ENCODE results near the gene GDF15.
"Not testable (repeated sequence)": the region's sequence is repeated elsewhere in the genome, so short reads cannot be mapped to it uniquely, and the experiment has no call there.

The GDF15 gene

DNA sequence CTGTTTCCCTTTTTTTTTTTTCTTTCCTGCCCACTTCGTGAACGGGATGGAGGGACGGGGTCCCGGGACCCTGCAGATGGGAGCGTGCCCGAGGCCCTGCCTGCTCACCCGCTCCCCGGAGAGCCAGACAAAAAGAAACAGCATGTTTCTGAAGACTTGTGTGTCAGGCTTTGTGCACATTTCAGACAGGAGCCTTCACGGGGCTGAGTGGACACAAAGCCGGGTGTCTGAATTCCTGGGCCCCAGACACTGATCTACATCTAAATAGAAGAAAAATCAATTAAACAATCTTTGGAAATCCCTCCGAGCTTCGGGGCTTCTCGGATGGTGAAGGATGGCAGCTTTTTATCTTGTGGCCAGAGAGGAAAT is 41.4 kb upstream of the GDF15 start:
- FAIRE-seq (no peak), DNase-seq (ENCODE audit: insufficient read length, low spot score) (no peak)
- TF ChIP-seq, protein P1, sequence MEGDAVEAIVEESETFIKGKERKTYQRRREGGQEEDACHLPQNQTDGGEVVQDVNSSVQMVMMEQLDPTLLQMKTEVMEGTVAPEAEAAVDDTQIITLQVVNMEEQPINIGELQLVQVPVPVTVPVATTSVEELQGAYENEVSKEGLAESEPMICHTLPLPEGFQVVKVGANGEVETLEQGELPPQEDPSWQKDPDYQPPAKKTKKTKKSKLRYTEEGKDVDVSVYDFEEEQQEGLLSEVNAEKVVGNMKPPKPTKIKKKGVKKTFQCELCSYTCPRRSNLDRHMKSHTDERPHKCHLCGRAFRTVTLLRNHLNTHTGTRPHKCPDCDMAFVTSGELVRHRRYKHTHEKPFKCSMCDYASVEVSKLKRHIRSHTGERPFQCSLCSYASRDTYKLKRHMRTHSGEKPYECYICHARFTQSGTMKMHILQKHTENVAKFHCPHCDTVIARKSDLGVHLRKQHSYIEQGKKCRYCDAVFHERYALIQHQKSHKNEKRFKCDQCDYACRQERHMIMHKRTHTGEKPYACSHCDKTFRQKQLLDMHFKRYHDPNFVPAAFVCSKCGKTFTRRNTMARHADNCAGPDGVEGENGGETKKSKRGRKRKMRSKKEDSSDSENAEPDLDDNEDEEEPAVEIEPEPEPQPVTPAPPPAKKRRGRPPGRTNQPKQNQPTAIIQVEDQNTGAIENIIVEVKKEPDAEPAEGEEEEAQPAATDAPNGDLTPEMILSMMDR (IDR thresholded peaks at IDR 0.05; ENCODE audit: insufficient read depth, missing control alignments): no peak

- DNase-seq (ENCODE audit: insufficient read length, low spot score) (no peak), FAIRE-seq (no peak)
- TF ChIP-seq, protein P1 (IDR thresholded peaks at IDR 0.05; ENCODE audit: insufficient read depth, missing control alignments): no peak
Measured at GRCh38 chr19:18345296-18345695, 40.7 kb upstream of the GDF15 start.

DNA sequence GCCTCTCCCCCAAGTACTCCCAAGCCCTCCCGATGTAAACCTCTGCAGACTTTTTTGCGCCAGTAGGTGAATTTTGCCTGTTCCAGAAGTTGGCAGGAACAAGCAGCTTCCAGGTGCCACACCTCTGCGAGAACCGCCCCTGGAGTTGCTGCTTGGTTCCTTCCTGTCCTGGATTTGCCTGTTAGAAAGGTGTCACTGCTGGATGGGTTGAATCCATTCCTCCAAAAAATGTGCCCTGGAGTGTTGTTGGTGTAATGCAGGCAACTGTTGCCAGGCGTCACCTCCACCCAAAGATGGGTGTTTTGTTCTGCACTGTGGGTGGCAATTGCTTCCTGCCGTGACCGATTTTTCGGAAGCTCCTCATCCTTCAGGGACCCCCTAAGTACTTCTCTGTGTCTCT is 39.9 kb upstream of the GDF15 start:
- DNase-seq (ENCODE audit: insufficient read length, low spot score): no peak
- no peak for FAIRE-seq
- TF ChIP-seq, protein P1 (IDR thresholded peaks at IDR 0.05; ENCODE audit: insufficient read depth, missing control alignments): no peak

- TF ChIP-seq, protein P1 (IDR thresholded peaks at IDR 0.05; ENCODE audit: insufficient read depth, missing control alignments): no peak
- FAIRE-seq (no peak), DNase-seq (ENCODE audit: insufficient read length, low spot score) (no peak)
Measured at GRCh38 chr19:18348171-18348570, 37.8 kb upstream of the GDF15 start.

DNA sequence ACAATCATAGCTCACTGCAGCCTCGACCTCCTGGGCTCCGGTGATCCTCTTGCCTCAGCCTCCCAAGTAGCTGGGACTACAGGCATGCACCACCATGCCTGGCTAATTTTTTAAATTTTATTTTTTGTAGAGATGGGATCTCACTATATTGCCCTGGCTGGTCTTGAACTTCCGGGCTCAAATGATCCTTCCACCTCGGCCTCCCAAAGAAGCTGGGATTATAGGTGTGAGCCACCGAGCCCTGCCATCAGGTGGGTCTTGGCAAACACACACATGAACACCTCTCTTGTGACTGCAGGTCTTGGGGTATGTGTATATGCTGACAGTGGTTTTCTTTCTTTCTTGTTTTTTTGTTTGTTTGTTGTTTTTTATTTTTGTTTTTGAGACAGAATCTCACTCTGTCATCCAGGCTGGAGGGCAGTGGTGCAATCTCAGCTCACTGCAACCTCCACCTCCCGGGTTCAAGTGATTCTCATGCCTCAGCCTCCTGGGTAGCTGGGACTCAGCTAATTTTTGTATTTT is 37.1 kb upstream of the GDF15 start:
- not testable (repeated sequence) for DNase-seq (ENCODE audit: insufficient read length, low spot score); FAIRE-seq

DNA sequence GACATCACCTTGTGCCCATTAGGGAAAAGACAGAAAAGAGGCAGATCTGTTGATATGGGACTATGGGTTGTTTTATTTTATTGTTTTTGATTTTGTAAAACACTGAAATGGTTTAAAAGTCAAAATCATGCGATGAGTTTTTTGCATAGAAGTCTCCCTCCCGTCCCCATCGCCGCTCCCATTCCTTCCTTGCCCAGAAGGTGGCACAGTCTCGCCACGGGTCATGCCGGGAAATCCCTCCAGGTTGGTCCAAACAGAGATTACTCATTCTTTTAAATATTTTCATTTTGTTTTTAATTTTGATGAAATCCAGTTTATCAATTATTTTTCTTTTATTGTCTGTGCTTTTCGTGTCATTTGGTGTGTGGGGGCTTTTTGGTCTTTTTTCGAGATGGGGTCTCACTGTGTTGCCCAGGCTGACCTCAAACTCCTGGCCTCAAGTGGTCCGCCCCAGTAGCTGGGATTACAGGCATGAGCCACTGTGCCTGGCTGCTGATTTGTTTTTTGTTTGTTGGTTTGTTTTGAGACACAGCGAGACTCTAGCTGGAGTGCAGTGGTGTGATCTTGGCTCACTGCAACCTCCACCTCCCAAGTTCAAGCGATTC is 36.3 kb upstream of the GDF15 start:
- no peak for DNase-seq (ENCODE audit: insufficient read length, low spot score)
- TF ChIP-seq, protein P1 (IDR thresholded peaks at IDR 0.05; ENCODE audit: insufficient read depth, missing control alignments): peak; percentile 88
- no peak for FAIRE-seq

DNA sequence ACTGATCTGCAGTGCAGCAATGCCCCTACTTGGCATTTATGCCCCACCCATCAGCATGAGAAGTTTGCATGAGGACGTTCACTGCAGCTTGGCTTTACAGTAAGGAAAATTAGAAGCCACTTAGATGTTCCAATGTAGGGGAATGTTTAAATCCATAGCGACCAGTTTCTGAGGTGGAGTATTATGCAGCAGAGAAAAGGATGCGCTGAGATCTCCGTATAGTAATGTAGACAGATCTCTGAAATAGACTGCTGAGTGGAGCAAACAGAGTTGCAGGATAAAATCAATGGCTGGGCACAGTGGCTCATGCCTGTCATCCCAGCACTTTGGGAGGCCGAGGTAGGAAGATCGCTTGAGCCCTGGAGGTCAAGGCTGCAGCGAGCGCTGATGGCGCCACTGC is 35.5 kb upstream of the GDF15 start:
- DNase-seq (ENCODE audit: insufficient read length, low spot score): no peak
- no peak for FAIRE-seq
- TF ChIP-seq, protein P1 (IDR thresholded peaks at IDR 0.05; ENCODE audit: insufficient read depth, missing control alignments): no peak

GRCh38 chr19:18351544-18351943 is 34.4 kb upstream of the GDF15 start:
- DNase-seq (ENCODE audit: insufficient read length, low spot score) (no peak), FAIRE-seq (no peak)
- TF ChIP-seq, protein P1 (IDR thresholded peaks at IDR 0.05; ENCODE audit: insufficient read depth, missing control alignments): no peak
